GM19328 (cell line): ENCODE measurements around the gene FAF2.
"Not testable (repeated sequence)": the region's sequence is repeated elsewhere in the genome, so short reads cannot be mapped to it uniquely, and the experiment has no call there.

Experiments used
- ATAC-seq: cut with Tn5 transposase; IDR thresholded peaks from one replicate; pipeline ENCODE4 v1.9.1; 2021; ENCODE audit warnings: mild to moderate bottlenecking, moderate library complexity; ENCODE audit not compliant: unreplicated experiment

The FAF2 gene

GRCh38 chr5:176416965-176417364 lies 31.2 kb upstream of the FAF2 start:
- ATAC-seq, result no peak

GRCh38 chr5:176418251-176418650 lies 29.9 kb upstream of the FAF2 start:
- no peak for ATAC-seq

- ATAC-seq, result no peak
Measured at GRCh38 chr5:176420086-176420485, 28.1 kb upstream of the FAF2 start.

- ATAC-seq, result no peak
Measured at GRCh38 chr5:176420972-176421544, 27.1 kb upstream of the FAF2 start.

GRCh38 chr5:176424181-176424580 lies 24.0 kb upstream of the FAF2 start:
- no peak for ATAC-seq

- ATAC-seq, result no peak
Measured at GRCh38 chr5:176425138-176425537, 23.0 kb upstream of the FAF2 start.

- no peak for ATAC-seq
Measured at GRCh38 chr5:176425791-176426190, 22.4 kb upstream of the FAF2 start.

GRCh38 chr5:176426876-176427275 lies 21.3 kb upstream of the FAF2 start:
- no peak for ATAC-seq

- ATAC-seq, result no peak
Measured at GRCh38 chr5:176427971-176428370, 20.2 kb upstream of the FAF2 start.

- no peak for ATAC-seq
Measured at GRCh38 chr5:176429972-176430371, 18.2 kb upstream of the FAF2 start.

GRCh38 chr5:176432707-176433106 lies 15.5 kb upstream of the FAF2 start:
- ATAC-seq, result no peak

- no peak for ATAC-seq
Measured at GRCh38 chr5:176436656-176437055, 11.5 kb upstream of the FAF2 start.

GRCh38 chr5:176438959-176439757 lies 9.0 kb upstream of the FAF2 start:
- ATAC-seq, result no peak

GRCh38 chr5:176440927-176441706 lies 7.1 kb upstream of the FAF2 start:
- no peak for ATAC-seq

- ATAC-seq, result no peak
Measured at GRCh38 chr5:176441921-176442323, 6.3 kb upstream of the FAF2 start.

- not testable (repeated sequence) for ATAC-seq
Measured at GRCh38 chr5:176442911-176443310, 5.3 kb upstream of the FAF2 start.

- ATAC-seq, result no peak
Measured at GRCh38 chr5:176444742-176445141, 3.4 kb upstream of the FAF2 start.

GRCh38 chr5:176446028-176446665 lies 2.0 kb upstream of the FAF2 start:
- no peak for ATAC-seq

GRCh38 chr5:176446884-176447590 lies 1.1 kb upstream of the FAF2 start:
- no peak for ATAC-seq

GRCh38 chr5:176447591-176447977 lies 601 bp upstream of the FAF2 start:
- peak; percentile 17 for ATAC-seq

GRCh38 chr5:176450077-176450476 lies 1.9 kb downstream of the FAF2 start:
- no peak for ATAC-seq
